OCI-LY1 (cell line): ENCODE results near the gene RIPK3.

Experiments
- H2AFZ ChIP-seq: fragments of 200-600 bp; sonication (generic), shearing (Covaris generic); 2 replicates; pipeline ENCODE4 v1.6.0; 2014; ENCODE audit warnings: antibody characterized with exemption, mild to moderate bottlenecking, low read length
- H3F3A ChIP-seq: fragments of 200-600 bp; sonication (generic), shearing (Covaris generic); 2 replicates; pipeline ENCODE4 v1.6.0; 2014; ENCODE audit warnings: mild to moderate bottlenecking, antibody characterized with exemption, low read length, moderate library complexity; ENCODE audit not compliant: insufficient read depth
- H3K27ac ChIP-seq: fragments of 200-600 bp; sonication (generic); 2 replicates; pipeline ENCODE4 v1.5.1; 2014; ENCODE audit warnings: low read length, mixed run types, mild to moderate bottlenecking, low read depth; ENCODE audit not compliant: poor library complexity, severe bottlenecking
- H3K27me3 ChIP-seq: fragments of 200-600 bp; sonication (generic); 2 replicates; pipeline ENCODE4 v1.6.0; 2014; ENCODE audit warnings: antibody characterized with exemption, mild to moderate bottlenecking, low read length, moderate library complexity; ENCODE audit not compliant: insufficient read depth
- H3K36me3 ChIP-seq: fragments of 200-600 bp; sonication (generic); 2 replicates; pipeline ENCODE4 v1.6.1; 2014; ENCODE audit warnings: mild to moderate bottlenecking, antibody characterized with exemption, low read length, moderate library complexity, mixed read lengths; ENCODE audit not compliant: insufficient read depth
- H3K4me1 ChIP-seq: fragments of 200-600 bp; sonication (generic); 2 replicates; pipeline ENCODE4 v1.5.1; 2014; ENCODE audit warnings: mild to moderate bottlenecking, low read length, moderate library complexity; ENCODE audit not compliant: insufficient read depth, severe bottlenecking
- H3K4me2 ChIP-seq: fragments of 200-600 bp; sonication (generic), shearing (Covaris generic); 2 replicates; pipeline ENCODE4 v1.6.1; 2014; ENCODE audit warnings: low read length
- H3K4me3 ChIP-seq: fragments of 200-600 bp; sonication (generic); 2 replicates; pipeline ENCODE4 v1.5.1; 2014; ENCODE audit warnings: low read length, low read depth, mild to moderate bottlenecking, mixed read lengths; ENCODE audit not compliant: poor library complexity, severe bottlenecking
- H3K79me2 ChIP-seq: fragments of 200-600 bp; shearing (Covaris generic); 2 replicates; pipeline ENCODE4 v1.6.1; 2016; ENCODE audit warnings: mixed run types, low read length, mixed read lengths; ENCODE audit not compliant: insufficient read depth
- H3K9ac ChIP-seq: fragments of 200-600 bp; sonication (generic), shearing (Covaris generic); 2 replicates; pipeline ENCODE4 v1.6.1; 2014; ENCODE audit warnings: mild to moderate bottlenecking, low read length, mixed read lengths
- H3K9me2 ChIP-seq: fragments of 200-600 bp; sonication (generic), shearing (Covaris generic); 2 replicates; pipeline ENCODE4 v1.6.1; 2014; ENCODE audit warnings: low read depth, mild to moderate bottlenecking, low read length, mixed read lengths
- H3K9me3 ChIP-seq: fragments of 200-600 bp; shearing (Covaris generic); 2 replicates; pipeline ENCODE4 v1.6.1; 2014; ENCODE audit warnings: low read length, mixed read lengths
- H4K20me1 ChIP-seq: fragments of 200-600 bp; sonication (generic), shearing (Covaris generic); 2 replicates; pipeline ENCODE4 v1.6.0; 2016; ENCODE audit warnings: mild to moderate bottlenecking, low read length; ENCODE audit not compliant: insufficient read depth
- EZH2 ChIP-seq: fragments of 200-600 bp; sonication (generic), shearing (Covaris generic); IDR thresholded peaks from 2 replicates; pipeline ENCODE4 v1.8.0; 2017; ENCODE audit warnings: borderline replicate concordance, mixed run types, mild to moderate bottlenecking, antibody characterized with exemption, low read length, moderate library complexity, mixed read lengths
- TF ChIP-seq, protein P1 (sequence below): fragments of 200-600 bp; sonication (generic), shearing (Covaris generic); IDR thresholded peaks from 2 replicates; pipeline ENCODE4 v1.5.1; 2017; ENCODE audit warnings: mild to moderate bottlenecking, antibody characterized with exemption, low read length, moderate library complexity, mixed read lengths

Gene RIPK3

GRCh38 chr14:24307575-24308341 is 32.0 kb downstream of the RIPK3 start, which contains the start of gene CIDEB:
CIDEB (minus strand) TSS chr14:24307977; CDS start chr14:24307858, 119 bp downstream.
- H2AFZ ChIP-seq = no peak within 1 kb of the TSS
- no peaks in the 10 kb centered on the region for H3K27me3 ChIP-seq
- peaks cover 29% of the 10 kb centered on the region for H3K4me1 ChIP-seq
- H3K9me2 ChIP-seq = no peaks in the 10 kb centered on the region
- H3K36me3 ChIP-seq = peaks cover 61% of the 10 kb centered on the region
- TF ChIP-seq EZH2 = no peak
- TF ChIP-seq, protein P1, sequence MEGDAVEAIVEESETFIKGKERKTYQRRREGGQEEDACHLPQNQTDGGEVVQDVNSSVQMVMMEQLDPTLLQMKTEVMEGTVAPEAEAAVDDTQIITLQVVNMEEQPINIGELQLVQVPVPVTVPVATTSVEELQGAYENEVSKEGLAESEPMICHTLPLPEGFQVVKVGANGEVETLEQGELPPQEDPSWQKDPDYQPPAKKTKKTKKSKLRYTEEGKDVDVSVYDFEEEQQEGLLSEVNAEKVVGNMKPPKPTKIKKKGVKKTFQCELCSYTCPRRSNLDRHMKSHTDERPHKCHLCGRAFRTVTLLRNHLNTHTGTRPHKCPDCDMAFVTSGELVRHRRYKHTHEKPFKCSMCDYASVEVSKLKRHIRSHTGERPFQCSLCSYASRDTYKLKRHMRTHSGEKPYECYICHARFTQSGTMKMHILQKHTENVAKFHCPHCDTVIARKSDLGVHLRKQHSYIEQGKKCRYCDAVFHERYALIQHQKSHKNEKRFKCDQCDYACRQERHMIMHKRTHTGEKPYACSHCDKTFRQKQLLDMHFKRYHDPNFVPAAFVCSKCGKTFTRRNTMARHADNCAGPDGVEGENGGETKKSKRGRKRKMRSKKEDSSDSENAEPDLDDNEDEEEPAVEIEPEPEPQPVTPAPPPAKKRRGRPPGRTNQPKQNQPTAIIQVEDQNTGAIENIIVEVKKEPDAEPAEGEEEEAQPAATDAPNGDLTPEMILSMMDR = peak; percentile 96
- H3K4me3 ChIP-seq = no peak within 1 kb of the TSS
- H3K9me3 ChIP-seq = no peaks in the 10 kb centered on the region
- H3K4me2 ChIP-seq = no peak within 1 kb of the TSS
- no peaks in the 10 kb centered on the region for H4K20me1 ChIP-seq
- H3K79me2 ChIP-seq = no peaks in the 10 kb centered on the region
- H3K27ac ChIP-seq = no peak within 1 kb of the TSS
- no peak within 1 kb of the TSS for H3K9ac ChIP-seq
- no peaks in the 10 kb centered on the region for H3F3A ChIP-seq

DNA sequence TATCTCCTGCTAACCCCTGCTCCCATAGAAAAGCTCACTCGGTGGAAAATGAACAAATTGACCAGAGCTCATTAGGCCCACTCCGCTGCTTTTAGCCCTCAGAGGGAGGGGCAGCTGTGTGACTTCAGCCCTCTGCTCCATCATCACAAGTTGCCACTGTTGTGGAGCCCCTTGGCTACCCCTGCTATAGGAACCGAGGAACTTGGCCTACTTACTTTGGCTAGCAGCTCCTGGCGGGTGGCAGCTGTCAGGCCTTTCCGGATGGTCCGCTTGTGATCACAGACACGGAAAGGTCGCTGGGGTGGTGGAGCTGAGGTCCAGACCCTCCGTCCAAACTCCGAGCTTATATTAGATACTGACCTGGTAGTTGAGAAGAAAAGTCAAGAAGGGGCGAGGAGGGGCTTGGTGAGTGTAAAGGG is 32.6 kb downstream of the RIPK3 start:
- Histone ChIP-seq H3K9me2 (no peaks in the 10 kb centered on the region), H3K4me2 (no peak overlapping the region), H4K20me1 (no peaks in the 10 kb centered on the region), H3K4me3 (no peak overlapping the region), H3K4me1 (peaks cover 27% of the 10 kb centered on the region), H2AFZ (no peak overlapping the region), H3K9me3 (no peaks in the 10 kb centered on the region), H3K27me3 (no peaks in the 10 kb centered on the region), H3F3A (no peaks in the 10 kb centered on the region), H3K36me3 (peaks cover 67% of the 10 kb centered on the region), H3K79me2 (no peaks in the 10 kb centered on the region), H3K9ac (no peak overlapping the region), H3K27ac (no peak overlapping the region)
- TF ChIP-seq, protein P1 = no peak
- no peak for TF ChIP-seq EZH2

- Histone ChIP-seq H3K9me3 (no peaks in the 10 kb centered on the region), H2AFZ (no peak overlapping the region), H3K9me2 (no peaks in the 10 kb centered on the region), H3K27me3 (no peaks in the 10 kb centered on the region), H4K20me1 (no peaks in the 10 kb centered on the region), H3K4me2 (no peak overlapping the region), H3K4me3 (no peak overlapping the region), H3K9ac (no peak overlapping the region), H3K36me3 (peaks cover 78% of the 10 kb centered on the region), H3K4me1 (peaks cover 17% of the 10 kb centered on the region), H3F3A (no peaks in the 10 kb centered on the region), H3K27ac (no peak overlapping the region), H3K79me2 (no peaks in the 10 kb centered on the region)
- TF ChIP-seq EZH2 = no peak
- TF ChIP-seq, protein P1 = no peak
These were observed 35.8 kb downstream of the RIPK3 start for GRCh38 chr14:24304019-24304387.
